ES-I3 (cell line): ENCODE measurements around the gene NEDD4.
"Not testable (repeated sequence)": the region's sequence is repeated elsewhere in the genome, so short reads cannot be mapped to it uniquely, and the experiment has no call there.

ENCODE experiments used
- H3K36me3 ChIP-seq: 2 replicates; pipeline ENCODE4 v1.6.1; 2013; ENCODE audit warnings: mild to moderate bottlenecking, low read length, control low read depth, moderate library complexity; ENCODE audit not compliant: insufficient read depth
- H3K4me1 ChIP-seq: 2 replicates; pipeline ENCODE4 v1.6.1; 2013; ENCODE audit warnings: mild to moderate bottlenecking, control low read depth, low read length; ENCODE audit not compliant: insufficient read depth
- H3K9ac ChIP-seq: 2 replicates; pipeline ENCODE4 v1.6.1; 2013; ENCODE audit warnings: low read depth, mild to moderate bottlenecking, low read length, moderate library complexity
- H3K9me3 ChIP-seq: 2 replicates; pipeline ENCODE4 v1.6.1; 2013; ENCODE audit warnings: mild to moderate bottlenecking, low read length, moderate library complexity; ENCODE audit not compliant: control insufficient read depth, insufficient read depth

NEDD4 gene

GRCh38 chr15:55993111-55993803, at the start of gene NEDD4:
Gene NEDD4, minus strand, starts transcription at chr15:55993612. Its CDS starts 57 bp downstream, at chr15:55993555.
- H3K9ac ChIP-seq: peak within 1 kb of the TSS; percentile 60
- no peaks in the 10 kb centered on the region for H3K36me3 ChIP-seq
- no peaks in the 10 kb centered on the region for H3K9me3 ChIP-seq
- no peaks in the 10 kb centered on the region for H3K4me1 ChIP-seq

DNA sequence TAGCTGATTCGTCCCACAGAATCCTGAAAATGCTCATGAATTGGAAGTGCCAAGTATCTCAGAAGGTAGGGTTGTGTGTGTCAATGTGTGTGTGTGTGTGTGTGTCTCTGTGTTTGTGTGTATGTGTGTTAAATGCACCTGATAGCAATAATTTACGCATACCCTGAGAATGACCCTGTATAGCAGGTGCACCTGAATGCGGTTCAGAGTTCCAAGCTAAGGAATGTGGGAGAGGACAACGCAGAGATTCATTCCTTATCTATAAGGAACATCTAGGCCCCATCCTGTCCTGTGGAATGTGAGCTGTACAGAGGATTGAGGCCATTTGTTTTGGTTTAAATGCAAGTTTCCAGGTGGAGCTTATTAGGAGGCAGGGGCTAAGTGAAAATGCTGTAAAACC, 49.1 kb upstream of the NEDD4 start:
- no peaks in the 10 kb centered on the region for H3K9me3 ChIP-seq
- peaks cover 32% of the 10 kb centered on the region for H3K4me1 ChIP-seq
- no peaks in the 10 kb centered on the region for H3K36me3 ChIP-seq
- H3K9ac ChIP-seq: no peak overlapping the region

- H3K36me3 ChIP-seq: no peaks in the 10 kb centered on the region
- no peaks in the 10 kb centered on the region for H3K9me3 ChIP-seq
- H3K4me1 ChIP-seq: peaks cover 29% of the 10 kb centered on the region
- no peak overlapping the region for H3K9ac ChIP-seq
Observed at GRCh38 chr15:56042031-56042430, 48.6 kb upstream of the NEDD4 start.

DNA sequence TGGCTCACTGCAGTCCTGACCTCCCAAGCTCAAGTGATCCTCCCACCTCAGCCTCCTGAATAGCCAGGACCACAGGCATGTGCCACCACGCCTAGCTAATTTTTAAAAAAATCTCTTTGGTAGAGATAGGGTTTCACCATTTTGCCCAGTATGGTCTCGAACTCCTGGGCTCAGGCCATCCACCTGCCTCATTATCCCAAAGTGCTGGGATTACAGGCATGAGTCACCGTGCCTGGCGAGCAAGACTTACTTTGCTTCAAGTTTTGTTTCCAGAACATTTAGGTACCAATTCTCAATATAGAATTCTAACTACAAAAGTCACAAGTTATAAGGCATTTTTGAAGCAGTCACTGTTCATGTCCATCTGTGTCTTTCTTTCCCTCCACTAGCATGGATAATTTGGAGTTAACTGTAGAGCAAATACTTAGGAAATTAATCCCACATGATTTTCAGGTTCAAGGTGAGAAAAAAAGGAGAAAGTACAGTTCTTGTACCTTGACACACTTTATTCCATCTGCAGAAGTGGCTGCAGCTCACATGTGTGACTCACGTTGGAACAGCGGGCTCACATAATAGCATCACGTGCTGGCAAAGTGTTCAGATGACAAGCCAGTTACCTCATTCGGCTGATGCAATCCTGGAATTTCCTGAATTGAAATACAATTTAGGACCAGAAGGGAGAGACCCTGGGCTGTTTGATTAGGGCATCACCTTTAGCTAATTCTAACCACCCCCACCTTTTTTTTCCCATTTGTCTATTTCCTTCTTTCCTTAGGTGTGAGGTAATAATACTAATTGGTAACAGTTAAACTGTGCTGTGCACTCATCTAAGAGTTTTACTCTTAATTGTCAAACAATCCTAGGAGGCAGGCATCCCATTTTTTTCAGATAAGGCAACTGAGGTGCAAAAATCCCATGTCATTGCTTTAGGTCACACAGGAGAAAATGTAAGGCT, 46.9 kb upstream of the NEDD4 start:
- Histone ChIP-seq H3K9me3 (no peaks in the 10 kb centered on the region), H3K4me1 (peaks cover 28% of the 10 kb centered on the region), H3K9ac (no peak overlapping the region), H3K36me3 (no peaks in the 10 kb centered on the region)

- H3K9me3 ChIP-seq: no peaks in the 10 kb centered on the region
- H3K4me1 ChIP-seq: peaks cover 28% of the 10 kb centered on the region
- no peaks in the 10 kb centered on the region for H3K36me3 ChIP-seq
- H3K9ac ChIP-seq: no peak overlapping the region
Observed at GRCh38 chr15:56038707-56039106, 45.3 kb upstream of the NEDD4 start.

DNA sequence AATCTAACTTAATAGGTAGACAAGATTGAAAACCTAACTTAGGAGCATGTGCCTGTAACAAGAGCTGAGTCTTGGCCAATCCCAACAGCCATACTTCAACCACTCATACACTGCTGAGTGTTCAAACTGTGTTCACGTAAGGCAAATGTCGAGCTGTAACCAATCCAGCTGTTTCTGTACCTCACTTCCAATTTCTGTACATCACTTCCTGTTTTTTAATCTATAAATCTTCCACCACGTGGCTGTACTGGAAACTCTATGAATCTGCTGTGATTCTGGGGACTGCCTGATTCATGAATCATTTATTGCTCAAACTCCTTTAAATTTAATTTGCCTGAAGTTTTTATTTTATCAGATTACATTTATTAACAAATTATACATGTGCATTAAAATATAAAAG, 44.6 kb upstream of the NEDD4 start:
- H3K36me3 ChIP-seq: no peaks in the 10 kb centered on the region

GRCh38 chr15:56036546-56037067, 43.2 kb upstream of the NEDD4 start:
- Histone ChIP-seq H3K4me1 (peaks cover 13% of the 10 kb centered on the region), H3K9ac (no peak overlapping the region), H3K9me3 (no peaks in the 10 kb centered on the region), H3K36me3 (no peaks in the 10 kb centered on the region)

More for the DNA sequence above, 44.6 kb upstream of the NEDD4 start:
- no peaks in the 10 kb centered on the region for H3K9me3 ChIP-seq
- peaks cover 22% of the 10 kb centered on the region for H3K4me1 ChIP-seq
- no peak overlapping the region for H3K9ac ChIP-seq

DNA sequence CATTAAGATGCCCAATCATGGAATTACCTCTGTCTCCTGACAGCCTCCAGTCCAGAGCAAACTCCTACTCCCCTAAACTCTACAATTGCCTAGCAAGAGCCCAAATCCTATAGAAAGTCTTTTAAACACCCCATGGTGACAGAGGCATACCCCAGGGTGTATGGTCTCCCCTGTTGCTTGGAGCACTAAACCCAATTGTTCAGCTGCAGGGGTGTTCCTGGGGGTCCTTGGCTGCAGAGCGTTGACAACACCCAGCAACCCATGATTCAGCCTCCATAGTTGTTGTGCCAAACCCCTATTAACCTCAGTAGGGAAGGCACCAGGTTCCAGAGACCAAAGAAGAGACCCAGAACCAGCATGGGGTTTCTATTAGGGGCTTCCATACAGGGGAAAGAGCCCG, 41.8 kb upstream of the NEDD4 start:
- H3K9ac ChIP-seq: no peak overlapping the region
- H3K36me3 ChIP-seq: no peaks in the 10 kb centered on the region
- no peaks in the 10 kb centered on the region for H3K9me3 ChIP-seq
- H3K4me1 ChIP-seq: peaks cover 5% of the 10 kb centered on the region

- peaks cover under 1% of the 10 kb centered on the region; the same call in 1 of the 2 replicates for H3K4me1 ChIP-seq
- no peaks in the 10 kb centered on the region for H3K36me3 ChIP-seq
- no peak overlapping the region for H3K9ac ChIP-seq
- no peaks in the 10 kb centered on the region for H3K9me3 ChIP-seq
Observed at GRCh38 chr15:56034514-56034913, 41.1 kb upstream of the NEDD4 start.

- Histone ChIP-seq H3K9ac (no peak overlapping the region), H3K36me3 (no peaks in the 10 kb centered on the region), H3K9me3 (no peaks in the 10 kb centered on the region)
Observed at GRCh38 chr15:56032373-56032772, 39.0 kb upstream of the NEDD4 start.

GRCh38 chr15:56031836-56032235, 38.4 kb upstream of the NEDD4 start:
- Histone ChIP-seq H3K4me1 (no peaks in the 10 kb centered on the region), H3K36me3 (no peaks in the 10 kb centered on the region), H3K9ac (no peak overlapping the region), H3K9me3 (no peaks in the 10 kb centered on the region)

More at GRCh38 chr15:56032373-56032772, 39.0 kb upstream of the NEDD4 start:
- H3K4me1 ChIP-seq: no peaks in the 10 kb centered on the region

GRCh38 chr15:56031402-56031801, 38.0 kb upstream of the NEDD4 start:
- no peak overlapping the region for H3K9ac ChIP-seq
- H3K9me3 ChIP-seq: no peaks in the 10 kb centered on the region
- no peaks in the 10 kb centered on the region for H3K36me3 ChIP-seq
- H3K4me1 ChIP-seq: no peaks in the 10 kb centered on the region

- no peaks in the 10 kb centered on the region for H3K36me3 ChIP-seq
- no peak overlapping the region for H3K9ac ChIP-seq
- H3K9me3 ChIP-seq: 0 out of 2 replicates have a peak, but pooled peaks cover 4% of the 10 kb centered on the region
- no peaks in the 10 kb centered on the region for H3K4me1 ChIP-seq
Observed at GRCh38 chr15:56028430-56028829, 35.0 kb upstream of the NEDD4 start.

DNA sequence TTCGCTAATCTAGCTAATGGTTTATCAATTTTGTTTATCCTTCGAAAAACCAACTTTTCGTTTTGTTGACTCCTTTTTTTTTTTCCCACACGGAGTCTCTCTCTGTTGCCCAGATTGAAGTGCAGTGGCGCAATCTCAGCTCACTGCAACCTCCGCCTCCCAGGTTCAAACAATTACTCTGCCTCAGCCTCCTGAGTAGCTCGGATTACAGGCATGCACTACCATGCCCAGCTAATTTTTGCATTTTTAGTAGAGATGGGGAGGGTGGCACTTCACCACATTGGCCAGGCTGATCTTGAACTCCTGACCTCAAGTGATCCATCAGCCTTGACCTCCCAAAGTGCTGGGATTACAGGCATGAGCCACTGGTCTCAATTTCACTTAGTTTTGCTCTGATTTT, 29.7 kb upstream of the NEDD4 start:
- H3K4me1 ChIP-seq, H3K9ac ChIP-seq, H3K9me3 ChIP-seq, H3K36me3 ChIP-seq: not testable (repeated sequence)
